ENCODE data around the gene HPGD.
"Not testable (repeated sequence)": the region's sequence is repeated elsewhere in the genome, so short reads cannot be mapped to it uniquely, and the experiment has no call there.

The HPGD gene

GRCh38 chr4:174517502-174518445 lies 4.5 kb downstream of the HPGD start:
- in situ Hi-C loops (cut with HindIII; ENCODE audit: low pct_unique_long_range_greater_than_20kb, low sequenced_read_pairs): no loop called here
- no peak for DNase-seq (ENCODE audit: low read depth in 1 of 2, low spot score in 1 of 2)
- TF ChIP-seq JUND (IDR thresholded peaks at IDR 0.05; ENCODE audit: low read depth): no peak

- no peak for TF ChIP-seq JUND (IDR thresholded peaks at IDR 0.05; ENCODE audit: low read depth)
- no peak for DNase-seq (ENCODE audit: low read depth in 1 of 2, low spot score in 1 of 2)
- in situ Hi-C loops (cut with HindIII; ENCODE audit: low pct_unique_long_range_greater_than_20kb, low sequenced_read_pairs): no loop called here
These were observed 5.5 kb downstream of the HPGD start for GRCh38 chr4:174516794-174517193.

GRCh38 chr4:174516345-174516744 lies 5.9 kb downstream of the HPGD start:
- in situ Hi-C loops (cut with HindIII; ENCODE audit: low pct_unique_long_range_greater_than_20kb, low sequenced_read_pairs): no loop called here
- TF ChIP-seq JUND (IDR thresholded peaks at IDR 0.05; ENCODE audit: low read depth): no peak

GRCh38 chr4:174512745-174513144 lies 9.5 kb downstream of the HPGD start:
- DNase-seq (ENCODE audit: low read depth in 1 of 2, low spot score in 1 of 2): no peak
- no peak for TF ChIP-seq JUND (IDR thresholded peaks at IDR 0.05; ENCODE audit: low read depth)
- in situ Hi-C loops (cut with HindIII; ENCODE audit: low pct_unique_long_range_greater_than_20kb, low sequenced_read_pairs): no loop called here

More at GRCh38 chr4:174516345-174516744, 5.9 kb downstream of the HPGD start:
- no peak for DNase-seq (ENCODE audit: low read depth in 1 of 2, low spot score in 1 of 2)

- in situ Hi-C loops (cut with HindIII; ENCODE audit: low pct_unique_long_range_greater_than_20kb, low sequenced_read_pairs): no loop called here
- TF ChIP-seq JUND (IDR thresholded peaks at IDR 0.05; ENCODE audit: low read depth): no peak
- no peak for DNase-seq (ENCODE audit: low read depth in 1 of 2, low spot score in 1 of 2)
These were observed 16.4 kb downstream of the HPGD start for GRCh38 chr4:174505892-174506291.

GRCh38 chr4:174505007-174505406 lies 17.3 kb downstream of the HPGD start:
- TF ChIP-seq JUND (IDR thresholded peaks at IDR 0.05; ENCODE audit: low read depth): no peak
- DNase-seq (ENCODE audit: low read depth in 1 of 2, low spot score in 1 of 2): no peak
- in situ Hi-C loops (cut with HindIII; ENCODE audit: low pct_unique_long_range_greater_than_20kb, low sequenced_read_pairs): no loop called here

GRCh38 chr4:174503079-174503715 lies 19.1 kb downstream of the HPGD start:
- in situ Hi-C loops (cut with HindIII; ENCODE audit: low pct_unique_long_range_greater_than_20kb, low sequenced_read_pairs): no loop called here
- DNase-seq (ENCODE audit: low read depth in 1 of 2, low spot score in 1 of 2): no peak
- TF ChIP-seq JUND (IDR thresholded peaks at IDR 0.05; ENCODE audit: low read depth): no peak

- no peak for TF ChIP-seq JUND (IDR thresholded peaks at IDR 0.05; ENCODE audit: low read depth)
- no peak for DNase-seq (ENCODE audit: low read depth in 1 of 2, low spot score in 1 of 2)
- in situ Hi-C loops (cut with HindIII; ENCODE audit: low pct_unique_long_range_greater_than_20kb, low sequenced_read_pairs): no loop called here
These were observed 25.5 kb downstream of the HPGD start for GRCh38 chr4:174496631-174497432.

- DNase-seq (ENCODE audit: low read depth in 1 of 2, low spot score in 1 of 2): no peak
- TF ChIP-seq JUND (IDR thresholded peaks at IDR 0.05; ENCODE audit: low read depth): no peak
- in situ Hi-C loops (cut with HindIII; ENCODE audit: low pct_unique_long_range_greater_than_20kb, low sequenced_read_pairs): no loop called here
These were observed 26.7 kb downstream of the HPGD start for GRCh38 chr4:174495626-174496025.

GRCh38 chr4:174494726-174495125 lies 27.6 kb downstream of the HPGD start:
- in situ Hi-C loops (cut with HindIII; ENCODE audit: low pct_unique_long_range_greater_than_20kb, low sequenced_read_pairs): no loop called here
- no peak for TF ChIP-seq JUND (IDR thresholded peaks at IDR 0.05; ENCODE audit: low read depth)
- DNase-seq (ENCODE audit: low read depth in 1 of 2, low spot score in 1 of 2): no peak

GRCh38 chr4:174494146-174494545 lies 28.1 kb downstream of the HPGD start:
- DNase-seq (ENCODE audit: low read depth in 1 of 2, low spot score in 1 of 2): no peak
- in situ Hi-C loops (cut with HindIII; ENCODE audit: low pct_unique_long_range_greater_than_20kb, low sequenced_read_pairs): no loop called here
- TF ChIP-seq JUND (IDR thresholded peaks at IDR 0.05; ENCODE audit: low read depth): no peak

- no peak for DNase-seq (ENCODE audit: low read depth in 1 of 2, low spot score in 1 of 2)
- no peak for TF ChIP-seq JUND (IDR thresholded peaks at IDR 0.05; ENCODE audit: low read depth)
- in situ Hi-C loops (cut with HindIII; ENCODE audit: low pct_unique_long_range_greater_than_20kb, low sequenced_read_pairs): no loop called here
These were observed 31.8 kb downstream of the HPGD start for GRCh38 chr4:174490451-174490961.

GRCh38 chr4:174488368-174488767 lies 33.9 kb downstream of the HPGD start:
- DNase-seq (ENCODE audit: low read depth in 1 of 2, low spot score in 1 of 2); in situ Hi-C loops (cut with HindIII; ENCODE audit: low pct_unique_long_range_greater_than_20kb, low sequenced_read_pairs): not testable (repeated sequence)

Data from T47D (cell line).